Measurements from ENCODE around the gene GJC2.

DNA sequence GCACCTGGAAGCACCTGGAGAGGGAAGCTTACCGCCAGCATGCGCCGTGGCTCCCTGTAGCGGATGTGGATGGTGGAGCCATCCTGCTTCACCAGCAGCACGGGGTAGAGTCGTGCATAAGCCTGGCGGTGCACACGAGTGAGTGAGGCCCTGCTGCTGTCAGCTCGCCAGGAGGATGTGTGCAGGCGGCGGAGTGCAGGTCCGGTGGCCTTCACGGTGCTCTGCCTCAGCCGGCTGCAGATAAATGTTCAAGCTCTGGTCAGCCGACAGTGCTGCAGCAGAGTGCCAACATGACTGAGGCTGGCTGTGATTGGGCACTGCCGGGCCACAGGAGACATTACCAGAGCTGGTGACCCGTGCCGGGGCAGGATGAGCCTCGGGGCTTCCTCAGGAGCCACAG lies 42.1 kb upstream of the GJC2 start:
- TF ChIP-seq EP300 (IDR thresholded peaks at IDR 0.05) = no peak
- TF ChIP-seq, protein P1, sequence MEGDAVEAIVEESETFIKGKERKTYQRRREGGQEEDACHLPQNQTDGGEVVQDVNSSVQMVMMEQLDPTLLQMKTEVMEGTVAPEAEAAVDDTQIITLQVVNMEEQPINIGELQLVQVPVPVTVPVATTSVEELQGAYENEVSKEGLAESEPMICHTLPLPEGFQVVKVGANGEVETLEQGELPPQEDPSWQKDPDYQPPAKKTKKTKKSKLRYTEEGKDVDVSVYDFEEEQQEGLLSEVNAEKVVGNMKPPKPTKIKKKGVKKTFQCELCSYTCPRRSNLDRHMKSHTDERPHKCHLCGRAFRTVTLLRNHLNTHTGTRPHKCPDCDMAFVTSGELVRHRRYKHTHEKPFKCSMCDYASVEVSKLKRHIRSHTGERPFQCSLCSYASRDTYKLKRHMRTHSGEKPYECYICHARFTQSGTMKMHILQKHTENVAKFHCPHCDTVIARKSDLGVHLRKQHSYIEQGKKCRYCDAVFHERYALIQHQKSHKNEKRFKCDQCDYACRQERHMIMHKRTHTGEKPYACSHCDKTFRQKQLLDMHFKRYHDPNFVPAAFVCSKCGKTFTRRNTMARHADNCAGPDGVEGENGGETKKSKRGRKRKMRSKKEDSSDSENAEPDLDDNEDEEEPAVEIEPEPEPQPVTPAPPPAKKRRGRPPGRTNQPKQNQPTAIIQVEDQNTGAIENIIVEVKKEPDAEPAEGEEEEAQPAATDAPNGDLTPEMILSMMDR (IDR thresholded peaks at IDR 0.05) = no peak
- no peak for TF ChIP-seq POLR2A (IDR thresholded peaks at IDR 0.05)
- no peak for TF ChIP-seq POLR2AphosphoS5 (IDR thresholded peaks at IDR 0.05)

Measured in stomach (tissue), 4 donors.